Right atrium auricular region (tissue), 2 donors: ENCODE results near the gene NFKBIB. TPM values are rescaled to one million over a fixed set of nuclear protein-coding genes. Genes with fewer than 3 reads are reported as not detected.
"Not testable (repeated sequence)": the region's sequence is repeated elsewhere in the genome, so short reads cannot be mapped to it uniquely, and the experiment has no call there.

Experiments
- DNase-seq: peaks from one replicate; pipeline ENCODE4 v3.0.0-alpha.2; 2019; ENCODE audit warnings: low spot score
- H3K27ac ChIP-seq, 2 donors: fragments of 200-600 bp; sonication (generic); 1 replicate in 1 of 2; 2 replicates in 1 of 2; pipeline ENCODE4 v1.5.1; 2016 to 2019
- H3K27me3 ChIP-seq, 2 donors: fragments of 200-600 bp; sonication (generic); one replicate each; pipeline versions ENCODE4 v1.5.1 to v1.6.0; 2017 to 2019
- H3K36me3 ChIP-seq: fragments of 200-600 bp; sonication (generic); one replicate; pipeline ENCODE4 v1.5.1; 2016
- H3K4me1 ChIP-seq, 2 donors: fragments of 200-600 bp; sonication (generic); one replicate each; pipeline versions ENCODE4 v1.5.1 to v1.6.0; 2017 to 2019
- H3K4me3 ChIP-seq, 2 donors: fragments of 200-600 bp; sonication (generic); 1 replicate in 1 of 2; 2 replicates in 1 of 2; pipeline ENCODE4 v1.5.1; 2017 to 2019; ENCODE audit warnings: mild to moderate bottlenecking in 1 of 2, moderate library complexity in 1 of 2
- H3K9me3 ChIP-seq, 2 donors: fragments of 200-600 bp; sonication (generic); one replicate each; pipeline ENCODE4 v1.5.1; 2019
- CTCF ChIP-seq, 2 donors: fragments of 200-600 bp; sonication (generic); IDR thresholded peaks; one replicate each; pipeline ENCODE4 v1.5.1; 2019; ENCODE audit warnings: antibody characterized with exemption in 2 of 2
- total RNA-seq, 2 donors: library from RNA; depleted of rRNA; stranded (reverse); fragments of >200 nt; gene quantifications; one replicate each; pipeline ENCODE4 v1.1.0, GENCODE V29; 2016

Gene NFKBIB
- total RNA-seq, 2 donors from 2014 or later = 13.3 to 29.2 TPM

DNA sequence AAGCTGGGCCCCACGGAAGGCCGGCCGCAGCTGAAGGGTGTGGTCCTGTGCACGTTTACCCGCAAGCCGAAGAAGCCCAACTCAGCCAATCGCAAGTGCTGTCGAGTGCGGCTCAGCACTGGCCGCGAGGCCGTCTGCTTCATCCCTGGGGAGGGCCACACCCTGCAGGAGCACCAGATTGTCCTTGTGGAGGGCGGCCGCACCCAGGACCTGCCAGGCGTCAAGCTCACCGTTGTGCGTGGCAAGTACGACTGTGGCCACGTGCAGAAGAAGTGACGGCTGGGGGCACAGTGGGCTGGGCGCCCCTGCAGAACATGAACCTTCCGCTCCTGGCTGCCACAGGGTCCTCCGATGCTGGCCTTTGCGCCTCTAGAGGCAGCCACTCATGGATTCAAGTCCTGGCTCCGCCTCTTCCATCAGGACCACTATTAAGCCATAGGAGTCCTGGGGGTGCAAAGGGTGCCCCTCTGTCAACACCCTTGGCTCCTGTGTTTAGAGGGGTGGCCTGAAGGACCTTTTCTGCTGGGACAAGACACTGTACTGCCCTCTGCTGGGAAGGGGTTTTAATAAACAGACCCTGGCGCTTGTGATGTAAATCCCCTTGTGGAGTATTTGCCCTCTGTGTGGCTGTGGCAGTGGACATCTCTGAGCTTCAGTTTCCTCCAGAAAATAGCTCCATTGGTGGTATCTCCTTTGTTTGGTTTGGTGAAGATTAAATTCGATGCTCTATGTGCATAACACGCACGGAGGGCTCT, 32.8 kb downstream of the NFKBIB start:
- no peak overlapping the region for H3K27ac ChIP-seq
- TF ChIP-seq CTCF (IDR thresholded peaks at IDR 0.05) = peak in 1 of 2 donors; percentile 48
- no peak for DNase-seq
- no peak overlapping the region for H3K4me3 ChIP-seq
- no peaks in the 10 kb centered on the region for H3K9me3 ChIP-seq
- H3K27me3 ChIP-seq = no peaks in the 10 kb centered on the region
- H3K4me1 ChIP-seq = peaks cover 0 to 28% of the 10 kb centered on the region in 2 donors
- H3K36me3 ChIP-seq = peaks cover 10% of the 10 kb centered on the region

- no peak for DNase-seq
- no peak for TF ChIP-seq CTCF (IDR thresholded peaks at IDR 0.05)
- no peaks in the 10 kb centered on the region for H3K9me3 ChIP-seq
These were observed 33.8 kb downstream of the NFKBIB start for GRCh38 chr19:38933544-38933943.

DNA sequence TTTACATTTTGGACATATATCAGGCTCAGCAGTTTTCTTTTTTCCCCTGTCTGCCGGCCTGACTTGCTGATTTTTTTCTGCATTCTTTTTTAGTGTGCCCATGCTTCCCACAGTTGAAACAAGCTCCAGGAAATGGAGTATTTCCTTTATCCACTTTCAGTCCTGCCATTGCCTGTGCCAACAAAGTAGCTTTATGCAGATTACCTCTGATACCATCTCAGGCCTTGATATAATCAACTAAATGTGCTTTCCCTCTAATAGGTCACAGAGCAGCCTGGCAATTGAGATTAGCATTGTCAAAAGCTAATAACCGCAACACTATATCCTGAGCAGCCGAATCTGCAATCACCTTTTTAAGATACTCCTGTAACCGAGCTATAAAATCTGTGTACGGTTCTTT, 40.2 kb downstream of the NFKBIB start:
- H3K27me3 ChIP-seq = no peaks in the 10 kb centered on the region
- no peaks in the 10 kb centered on the region for H3K9me3 ChIP-seq
- no peaks in the 10 kb centered on the region for H3K36me3 ChIP-seq
- no peak for DNase-seq
- no peak for TF ChIP-seq CTCF (IDR thresholded peaks at IDR 0.05)
- no peak overlapping the region for H3K27ac ChIP-seq
- H3K4me1 ChIP-seq = no peaks in the 10 kb centered on the region
- no peak overlapping the region for H3K4me3 ChIP-seq

More at GRCh38 chr19:38933544-38933943, 33.8 kb downstream of the NFKBIB start:
- H3K4me3 ChIP-seq = no peak overlapping the region
- H3K36me3 ChIP-seq = peaks cover 10% of the 10 kb centered on the region
- peaks cover 0 to 28% of the 10 kb centered on the region in 2 donors for H3K4me1 ChIP-seq
- no peaks in the 10 kb centered on the region for H3K27me3 ChIP-seq
- H3K27ac ChIP-seq = no peak overlapping the region

DNA sequence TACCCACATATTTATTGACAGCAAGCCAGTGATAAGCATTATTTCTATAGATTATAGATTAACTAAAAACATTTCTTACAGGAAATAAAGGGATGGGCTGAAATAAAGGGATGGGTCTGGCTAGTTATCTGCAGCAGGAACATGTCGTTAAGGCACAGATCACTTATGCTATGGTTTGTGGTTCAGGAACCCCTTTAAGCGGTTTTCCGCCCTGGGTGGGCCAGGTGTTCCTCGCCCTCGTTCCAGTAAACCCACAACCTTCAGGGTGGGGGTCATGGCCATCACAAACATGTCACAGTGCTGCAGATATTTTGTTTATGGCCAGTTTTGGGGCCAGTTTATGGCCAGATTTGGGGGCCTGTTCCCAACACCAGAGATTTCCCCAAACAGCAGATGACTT, 41.7 kb downstream of the NFKBIB start:
- not testable (repeated sequence) for H3K4me3 ChIP-seq, H3K4me1 ChIP-seq, H3K27me3 ChIP-seq, DNase-seq, H3K9me3 ChIP-seq, H3K27ac ChIP-seq, H3K36me3 ChIP-seq

- H3K36me3 ChIP-seq = no peaks in the 10 kb centered on the region
- TF ChIP-seq CTCF (IDR thresholded peaks at IDR 0.05) = no peak
- H3K9me3 ChIP-seq = no peaks in the 10 kb centered on the region
- no peaks in the 10 kb centered on the region for H3K4me1 ChIP-seq
- DNase-seq = no peak
- H3K27me3 ChIP-seq = no peaks in the 10 kb centered on the region
- no peak overlapping the region for H3K27ac ChIP-seq
- H3K4me3 ChIP-seq = no peak overlapping the region
These were observed 42.2 kb downstream of the NFKBIB start for GRCh38 chr19:38941979-38942378.

DNA sequence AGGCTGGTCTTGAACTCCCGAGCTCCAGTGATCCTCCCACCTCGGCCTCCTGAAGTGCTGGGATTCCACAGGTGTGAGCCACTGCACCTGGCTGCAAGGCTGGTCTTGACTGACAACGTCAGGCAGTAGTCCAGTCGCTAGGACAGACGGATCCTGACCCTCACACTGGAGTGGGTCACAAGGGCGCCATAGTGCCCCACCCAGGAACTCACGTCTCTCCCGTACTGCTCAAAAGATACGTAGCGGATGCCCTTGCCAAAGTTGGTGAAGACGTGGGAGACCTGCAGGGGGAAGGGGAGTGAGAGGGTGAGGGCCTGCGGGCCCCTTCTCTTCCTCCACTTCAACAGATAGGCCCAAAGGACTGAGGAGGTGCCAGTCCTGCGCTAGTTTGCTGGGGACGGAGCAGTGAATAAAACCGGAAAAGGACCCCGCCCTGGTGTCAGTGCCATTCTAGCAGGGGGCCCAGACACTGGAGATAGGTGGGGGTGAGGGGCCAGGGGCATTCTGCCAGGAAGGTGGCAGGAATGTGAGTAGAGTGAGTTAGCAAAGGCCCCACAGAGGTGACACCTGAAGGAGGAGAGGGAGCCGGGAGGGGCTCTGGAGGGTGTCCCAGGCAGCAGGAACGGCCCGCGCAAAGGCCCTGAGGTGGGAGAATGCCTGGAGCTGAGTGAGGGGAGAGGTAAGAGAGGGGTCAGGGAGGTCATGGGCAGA, 42.9 kb downstream of the NFKBIB start:
- Histone ChIP-seq H3K4me1 (no peaks in the 10 kb centered on the region), H3K9me3 (no peaks in the 10 kb centered on the region), H3K27me3 (no peaks in the 10 kb centered on the region), H3K36me3 (no peaks in the 10 kb centered on the region), H3K27ac (no peak overlapping the region), H3K4me3 (no peak overlapping the region)
- no peak for TF ChIP-seq CTCF (IDR thresholded peaks at IDR 0.05)
- no peak for DNase-seq
